Adipose tissue (tissue), 3 donors: ENCODE measurements around the gene SDHA. TPM values are rescaled to one million over a fixed set of nuclear protein-coding genes. Genes with fewer than 3 reads are reported as not detected.
"Not testable (repeated sequence)": the region's sequence is repeated elsewhere in the genome, so short reads cannot be mapped to it uniquely, and the experiment has no call there.

Source experiments
- H3K27ac ChIP-seq: one replicate; pipeline ENCODE4 v1.5.1; 2013; ENCODE audit warnings: low read depth, low read length
- WGBS, 3 donors: extraction: QIAGEN DNeasy Blood & Tissue Kit; methylation state at CpG; one replicate each; pipeline ENCODE4 v1.1.7; 2013; 5-methylcytosine and 5-hydroxymethylcytosine counted together
- polyA plus RNA-seq, 3 donors: library from polyadenylated mRNA; stranded (reverse); fragments of 200-250 nt; gene quantifications; one replicate each; pipeline ENCODE4 v1.2.3, GENCODE V29; 2013
- donor health status: healthy with polysubstance abuse.
- donor health status: Bipolar disorder and iron deficiency.
- donor health status: healthy.

The SDHA gene
- polyA plus RNA-seq, 3 donors, result 64.9 to 146 (median 108) TPM

DNA sequence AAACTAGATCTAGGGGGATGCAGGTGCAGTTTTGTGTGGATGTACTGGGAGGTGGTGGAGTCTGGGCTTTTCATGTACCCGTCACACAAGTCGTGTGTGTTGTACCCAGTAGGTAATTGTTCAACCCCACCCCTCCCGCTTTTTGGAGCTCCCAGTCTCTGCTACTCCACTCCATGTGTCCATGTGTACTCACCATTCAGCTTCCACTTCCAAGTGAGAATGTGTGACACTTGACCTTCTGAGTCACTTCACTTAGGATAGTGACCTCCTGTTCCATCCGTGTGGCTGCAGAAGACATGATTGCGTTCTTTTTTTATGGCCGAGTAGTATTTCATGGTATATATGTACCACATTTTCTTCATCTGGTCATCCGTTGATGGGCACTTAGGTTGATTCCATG, 22.4 kb downstream of the SDHA start:
- 96 to 97% (median 97%) methylated on average over 7 of the region's 7 CpGs for WGBS, 3 donors
- not testable (repeated sequence) for H3K27ac ChIP-seq

DNA sequence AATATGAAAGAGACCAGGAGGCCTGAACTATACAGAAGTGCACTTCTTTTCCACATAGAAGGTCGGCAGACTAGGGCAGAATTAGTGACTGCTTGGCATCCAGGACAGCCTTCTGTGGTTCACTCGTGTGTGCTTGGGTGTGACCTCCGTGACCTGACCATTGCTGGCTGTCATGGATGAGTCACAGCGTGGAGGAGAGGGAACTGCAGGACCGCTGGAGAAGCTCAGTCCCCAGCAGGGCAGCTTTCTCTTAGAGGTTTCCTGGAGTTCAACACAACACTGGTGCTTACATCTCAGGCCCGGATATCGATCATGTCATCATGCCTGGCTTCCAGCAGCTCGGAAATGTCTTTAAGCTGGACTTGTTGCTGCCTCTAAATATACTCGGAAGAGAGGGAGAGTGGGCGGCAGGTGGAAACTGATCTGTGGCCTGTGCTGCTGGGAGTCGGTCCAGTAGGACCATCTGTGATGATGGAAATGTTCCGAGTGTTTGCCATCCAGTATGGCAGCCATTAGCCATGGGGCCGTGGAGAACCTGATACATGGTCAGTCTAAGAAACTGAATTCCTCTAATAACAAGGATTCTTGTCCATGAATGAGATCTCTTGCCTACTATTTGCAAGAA, 23.0 kb downstream of the SDHA start:
- H3K27ac ChIP-seq, result not testable (repeated sequence)
- WGBS, 3 donors, result 89 to 95% (median 90%) methylated on average over 13 of the region's 13 CpGs

DNA sequence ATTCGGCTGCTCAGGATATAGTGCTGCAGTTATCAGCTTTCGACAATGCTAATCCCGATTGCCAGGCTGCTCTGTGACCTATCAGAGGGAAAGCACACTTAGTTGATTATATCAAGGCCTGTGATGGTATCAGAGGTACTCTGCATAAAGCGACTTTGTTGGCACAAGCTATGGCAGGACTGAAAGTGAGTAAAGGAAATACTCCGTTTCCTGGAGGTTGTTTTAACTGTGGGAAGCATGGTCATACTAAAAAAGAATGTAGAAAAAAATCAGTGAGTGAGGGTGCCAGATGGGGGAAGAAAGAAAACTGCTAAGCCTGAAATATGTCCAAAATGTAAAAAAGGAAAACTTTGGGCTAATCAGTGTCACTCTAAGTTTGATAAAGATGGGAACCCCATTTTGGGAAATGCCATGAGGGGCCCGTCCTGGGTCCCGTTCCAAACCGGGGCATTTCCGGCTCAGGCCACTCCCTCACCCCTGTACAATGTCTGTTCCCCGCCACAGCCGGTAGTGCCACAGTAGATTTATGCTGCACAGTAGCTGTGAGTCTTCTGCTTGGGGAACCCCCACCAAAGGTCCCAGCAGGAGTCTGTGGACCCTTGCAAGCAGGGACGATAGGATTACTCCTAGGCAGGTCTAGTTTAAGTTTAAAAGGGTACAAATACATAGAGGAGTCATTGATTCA, 25.7 kb downstream of the SDHA start:
- H3K27ac ChIP-seq, result not testable (repeated sequence)
- 44 to 81% (median 55%) methylated on average over 12 of the region's 12 CpGs for WGBS, 3 donors

DNA sequence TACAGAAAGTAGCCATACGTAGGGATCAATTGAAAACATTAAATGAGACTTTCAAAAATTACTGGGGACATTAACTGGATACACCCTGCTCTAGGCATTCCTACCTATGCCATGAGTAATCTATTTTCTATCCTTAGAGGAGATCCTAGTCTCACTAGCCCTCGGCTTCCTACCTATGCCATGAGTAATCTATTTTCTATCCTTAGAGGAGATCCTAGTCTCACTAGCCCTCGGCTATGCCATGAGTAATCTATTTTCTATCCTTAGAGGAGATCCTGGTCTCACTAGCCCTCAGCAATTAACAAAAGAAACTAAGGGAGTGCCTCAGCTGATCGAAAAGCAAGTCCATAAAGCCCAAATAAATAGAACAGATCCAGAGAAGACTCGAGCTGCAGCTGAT, 27.6 kb downstream of the SDHA start:
- not testable (repeated sequence) for H3K27ac ChIP-seq
- WGBS, 3 donors, result 88 to 97% (median 92%) methylated on average over 5 of the region's 5 CpGs

DNA sequence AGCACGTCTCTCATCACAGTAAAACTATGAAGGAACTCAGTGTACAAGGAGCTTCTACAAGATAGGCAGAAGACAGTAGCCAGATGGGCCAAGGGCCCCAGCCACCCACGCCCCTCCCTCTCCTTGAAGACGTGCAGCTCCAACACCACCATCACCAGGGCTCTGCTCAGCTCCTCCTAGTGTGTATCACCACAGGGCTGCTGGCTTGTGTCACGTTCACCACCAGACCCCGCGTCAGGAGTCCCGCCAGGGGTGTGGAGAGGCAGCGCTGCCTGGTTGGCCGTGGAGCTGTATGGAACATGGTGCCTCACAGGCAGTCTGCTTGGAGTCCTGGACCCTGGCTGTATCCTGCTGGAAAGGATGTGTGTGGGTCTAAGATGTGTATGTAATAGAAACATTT, 32.3 kb downstream of the SDHA start:
- H3K27ac ChIP-seq, result not testable (repeated sequence)
- 76 to 96% (median 89%) methylated on average over 3 to 9 of the region's 9 CpGs for WGBS, 3 donors

DNA sequence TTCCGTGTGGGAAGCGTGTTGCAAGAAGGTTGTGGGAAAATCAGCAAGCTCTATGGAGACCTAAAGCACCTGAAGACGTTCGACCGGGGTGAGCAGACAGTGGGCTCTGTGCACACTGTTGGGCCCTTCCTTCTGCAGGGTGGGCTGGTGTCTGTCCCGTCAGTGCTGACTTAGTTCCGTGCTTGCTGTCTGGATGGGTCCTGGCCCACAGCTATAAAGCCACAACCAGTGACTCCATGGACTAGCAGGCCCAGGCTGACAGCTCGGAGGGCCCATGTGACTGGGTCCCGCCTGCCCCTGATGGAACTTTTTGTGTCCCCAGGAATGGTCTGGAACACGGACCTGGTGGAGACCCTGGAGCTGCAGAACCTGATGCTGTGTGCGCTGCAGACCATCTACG, 32.9 kb downstream of the SDHA start:
- H3K27ac ChIP-seq, result not testable (repeated sequence)
- 92 to 94% (median 93%) methylated on average over 7 to 9 of the region's 12 CpGs for WGBS, 3 donors

DNA sequence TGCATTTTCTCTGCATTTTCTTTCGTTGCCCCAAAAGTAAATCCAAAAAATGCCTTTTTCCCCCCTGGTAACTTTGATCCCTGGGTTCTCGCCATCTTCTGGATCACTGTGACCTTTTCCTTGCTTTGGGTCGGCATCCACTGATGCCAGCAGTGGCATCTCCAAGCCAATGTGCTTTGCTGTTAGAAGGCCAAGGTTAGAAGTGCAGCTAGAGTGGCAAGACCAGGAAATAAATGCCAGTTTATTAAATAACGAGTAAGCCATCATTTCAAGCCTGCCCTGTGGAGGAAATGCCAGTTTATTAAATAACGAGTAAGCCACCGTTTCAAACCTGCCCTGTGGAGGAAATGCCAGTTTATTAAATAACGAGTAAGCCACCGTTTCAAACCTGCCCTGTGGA, 33.4 kb downstream of the SDHA start:
- H3K27ac ChIP-seq, result not testable (repeated sequence)
- WGBS, 3 donors, result 58 to 67% (median 65%) methylated on average over 8 of the region's 8 CpGs

DNA sequence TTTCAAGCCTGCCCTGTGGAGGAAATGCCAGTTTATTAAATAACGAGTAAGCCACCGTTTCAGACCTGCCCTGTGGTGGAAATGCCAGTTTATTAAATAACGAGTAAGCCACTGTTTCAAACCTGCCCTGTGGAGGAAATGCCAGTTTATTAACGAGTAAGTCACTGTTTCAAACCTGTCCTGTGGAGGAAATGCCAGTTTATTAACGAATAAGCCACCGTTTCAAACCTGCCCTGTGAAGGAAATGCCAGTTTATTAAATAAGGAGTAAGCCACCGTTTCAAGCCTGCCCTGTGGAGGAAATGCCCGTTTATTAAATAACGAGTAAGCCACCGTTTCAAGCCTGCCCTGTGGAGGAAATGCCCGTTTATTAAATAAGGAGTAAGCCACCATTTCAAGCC, 33.9 kb downstream of the SDHA start:
- H3K27ac ChIP-seq, result not testable (repeated sequence)
- 37 to 59% (median 43%) methylated on average over 11 of the region's 11 CpGs for WGBS, 3 donors

DNA sequence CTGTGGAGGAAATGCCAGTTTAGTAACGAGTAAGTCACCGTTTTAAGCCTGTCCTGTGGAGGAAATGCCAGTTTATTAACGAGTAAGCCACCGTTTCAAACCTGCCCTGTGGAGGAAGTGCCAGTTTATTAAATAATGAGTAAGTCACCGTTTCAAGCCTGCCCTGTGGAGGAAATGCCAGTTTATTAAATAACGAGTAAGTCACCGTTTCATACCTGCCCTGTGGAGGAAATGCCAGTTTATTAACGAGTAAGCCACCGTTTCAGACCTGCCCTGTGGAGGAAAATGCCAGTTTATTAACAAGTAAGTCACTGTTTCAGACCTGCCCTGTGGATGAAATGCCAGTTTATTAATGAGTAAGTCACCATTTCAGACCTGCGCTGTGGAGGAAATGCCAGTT, 34.4 kb downstream of the SDHA start:
- no peak overlapping the region for H3K27ac ChIP-seq
- 46 to 68% (median 50%) methylated on average over 10 of the region's 10 CpGs for WGBS, 3 donors

DNA sequence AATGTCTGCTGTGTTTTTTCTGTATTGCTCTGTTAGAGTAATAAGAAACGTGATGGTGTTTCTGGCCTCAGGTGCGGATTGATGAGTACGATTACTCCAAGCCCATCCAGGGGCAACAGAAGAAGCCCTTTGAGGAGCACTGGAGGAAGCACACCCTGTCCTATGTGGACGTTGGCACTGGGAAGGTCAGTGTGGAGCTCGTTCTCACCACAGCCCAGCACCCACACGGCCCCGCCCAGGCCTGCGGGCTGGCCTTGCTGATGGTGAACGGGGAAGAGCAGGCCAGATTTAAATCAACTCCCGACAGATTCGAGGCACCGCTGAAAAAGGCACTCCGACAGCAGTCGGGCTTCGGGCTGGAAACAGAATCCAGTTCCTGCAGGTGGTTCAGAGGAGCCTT, 36.2 kb downstream of the SDHA start:
- WGBS, 3 donors, result 88 to 98% (median 94%) methylated on average over 10 to 13 of the region's 15 CpGs
- H3K27ac ChIP-seq, result not testable (repeated sequence)

DNA sequence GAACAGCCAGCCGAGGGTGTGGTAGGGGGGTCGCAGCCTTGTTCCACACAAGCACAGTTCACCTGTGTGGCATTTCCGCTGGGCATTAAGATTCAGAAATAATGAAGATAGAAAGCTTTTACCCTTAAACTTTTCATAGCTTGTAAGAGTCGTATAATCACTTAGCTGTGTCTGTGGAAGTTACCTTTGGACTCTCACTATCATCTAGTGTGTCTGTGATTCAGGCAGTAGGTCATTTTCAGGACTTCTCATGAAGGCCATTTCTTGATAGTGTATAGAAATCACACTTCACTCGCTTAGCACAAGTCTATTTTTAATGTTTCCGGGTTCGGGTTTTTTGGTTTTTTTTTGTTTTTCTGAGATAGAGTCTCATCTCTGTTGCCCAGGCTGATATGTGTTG, 37.0 kb downstream of the SDHA start:
- H3K27ac ChIP-seq, result not testable (repeated sequence)
- 79 to 96% (median 83%) methylated on average over 7 of the region's 7 CpGs for WGBS, 3 donors

DNA sequence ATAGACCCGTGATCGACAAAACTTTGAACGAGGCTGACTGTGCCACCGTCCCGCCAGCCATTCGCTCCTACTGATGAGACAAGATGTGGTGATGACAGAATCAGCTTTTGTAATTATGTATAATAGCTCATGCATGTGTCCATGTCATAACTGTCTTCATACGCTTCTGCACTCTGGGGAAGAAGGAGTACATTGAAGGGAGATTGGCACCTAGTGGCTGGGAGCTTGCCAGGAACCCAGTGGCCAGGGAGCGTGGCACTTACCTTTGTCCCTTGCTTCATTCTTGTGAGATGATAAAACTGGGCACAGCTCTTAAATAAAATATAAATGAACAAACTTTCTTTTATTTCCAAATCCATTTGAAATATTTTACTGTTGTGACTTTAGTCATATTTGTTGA, 38.2 kb downstream of the SDHA start:
- WGBS, 3 donors, result 63 to 96% (median 84%) methylated on average over 8 of the region's 8 CpGs
- not testable (repeated sequence) for H3K27ac ChIP-seq

DNA sequence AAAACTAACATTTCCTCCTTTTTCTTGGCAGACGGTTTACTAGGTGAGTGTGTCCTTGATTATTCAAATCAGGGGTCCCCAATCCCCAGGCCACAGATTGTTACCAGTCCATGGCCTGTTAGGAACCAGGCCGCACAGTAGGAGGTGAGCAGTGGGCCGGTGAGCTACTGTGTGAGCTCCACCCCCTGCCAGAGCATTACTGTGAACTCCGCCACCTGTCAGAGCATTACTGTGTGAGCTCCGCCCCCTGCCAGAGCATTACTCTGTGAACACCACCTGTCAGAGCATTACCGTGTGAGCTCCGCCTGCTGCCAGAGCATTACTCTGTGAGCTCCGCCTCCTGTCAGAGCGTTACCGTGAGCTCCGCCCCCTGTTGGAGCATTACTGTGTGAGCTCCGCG, 39.0 kb downstream of the SDHA start:
- no peak overlapping the region for H3K27ac ChIP-seq
- 55 to 97% (median 85%) methylated on average over 10 to 13 of the region's 13 CpGs for WGBS, 3 donors

DNA sequence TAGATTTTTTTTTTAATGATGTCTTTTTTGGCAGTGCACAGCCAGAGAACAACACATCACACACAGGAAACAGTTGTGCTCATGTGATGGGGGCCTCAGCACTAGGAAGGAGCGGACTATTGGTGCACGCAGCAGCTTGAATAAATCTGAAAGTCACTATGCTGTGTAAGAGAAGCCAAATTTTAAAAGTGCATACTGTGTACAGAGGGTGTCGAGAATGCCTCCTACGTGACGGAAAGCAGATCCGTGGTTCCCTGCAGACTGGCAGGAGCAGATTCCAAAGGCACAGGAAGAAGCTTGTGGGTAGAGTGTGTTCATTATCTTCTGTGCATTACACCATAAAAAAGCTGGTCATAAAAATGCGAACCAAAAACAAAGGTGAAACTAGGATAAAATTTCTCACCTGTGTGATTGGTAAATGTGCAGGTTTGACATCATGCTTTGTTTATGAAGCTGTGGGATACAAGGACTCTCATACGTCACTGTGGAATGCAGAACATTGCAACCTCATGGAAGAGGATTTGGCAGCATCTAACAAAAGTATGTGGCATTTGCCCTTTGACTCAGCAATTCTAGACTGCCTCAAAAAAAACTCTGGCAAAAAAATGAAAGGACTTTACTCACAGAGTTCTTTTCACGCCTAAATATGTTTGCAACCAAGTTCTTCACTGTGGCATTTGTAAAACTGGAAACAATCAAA, 45.3 kb downstream of the SDHA start:
- 63 to 80% (median 64%) methylated on average over 9 of the region's 9 CpGs for WGBS, 3 donors
- H3K27ac ChIP-seq, result not testable (repeated sequence)

DNA sequence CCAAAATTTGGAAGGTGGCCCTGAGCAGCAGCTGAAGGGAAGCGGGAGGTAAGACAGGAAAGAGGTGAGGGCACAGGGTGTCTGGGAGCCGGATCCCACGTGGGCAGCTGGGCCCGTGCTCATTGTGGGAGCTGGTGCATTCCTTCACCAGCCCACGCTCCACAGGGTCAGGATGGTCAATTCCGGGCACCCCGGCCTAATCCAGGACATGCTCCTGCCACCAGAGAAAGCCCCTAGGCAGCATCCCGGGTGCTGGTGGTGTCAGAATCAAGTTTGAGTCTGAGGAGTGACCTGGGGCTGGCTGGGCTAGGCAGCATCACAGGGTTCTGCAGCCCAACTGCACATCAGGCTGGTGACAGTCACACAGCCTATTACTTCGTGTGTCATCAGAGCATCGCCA, 46.2 kb downstream of the SDHA start:
- no peak overlapping the region for H3K27ac ChIP-seq
- 68 to 84% (median 84%) methylated on average over 8 to 10 of the region's 10 CpGs for WGBS, 3 donors

DNA sequence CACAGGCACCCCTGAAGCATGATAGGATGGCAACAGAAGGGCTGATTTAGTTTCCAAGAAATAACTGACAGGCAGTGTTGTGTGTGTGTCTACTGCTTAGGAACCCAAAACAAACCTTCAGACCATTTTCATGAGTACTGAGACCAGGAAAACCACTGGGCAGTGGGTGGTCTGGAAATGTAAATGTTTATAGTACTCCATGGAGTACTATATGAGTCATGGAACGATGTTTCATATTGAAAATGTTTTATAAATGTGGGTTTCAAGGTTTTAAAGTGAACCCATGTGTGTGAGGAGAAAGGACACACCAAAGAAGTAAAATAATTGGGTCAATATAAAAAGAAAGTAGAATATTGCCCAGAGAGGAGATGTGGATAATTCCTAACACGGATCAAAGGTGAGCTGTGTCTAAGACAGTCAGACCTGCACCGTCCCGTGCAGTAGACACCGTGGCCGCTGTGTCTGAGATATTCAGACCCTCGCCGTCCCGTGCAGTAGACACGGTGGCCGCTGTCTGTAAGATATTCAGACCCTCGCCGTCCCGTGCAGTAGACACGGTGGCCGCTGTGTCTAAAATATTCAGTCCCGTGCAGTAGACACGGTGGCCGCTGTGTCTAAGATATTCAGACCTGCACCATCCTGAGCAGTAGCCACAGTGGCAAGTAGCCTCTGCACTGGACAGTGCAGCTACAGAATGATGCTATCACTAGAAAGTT, 48.3 kb downstream of the SDHA start:
- 78 to 95% (median 83%) methylated on average over 19 of the region's 19 CpGs for WGBS, 3 donors
- H3K27ac ChIP-seq, result not testable (repeated sequence)

DNA sequence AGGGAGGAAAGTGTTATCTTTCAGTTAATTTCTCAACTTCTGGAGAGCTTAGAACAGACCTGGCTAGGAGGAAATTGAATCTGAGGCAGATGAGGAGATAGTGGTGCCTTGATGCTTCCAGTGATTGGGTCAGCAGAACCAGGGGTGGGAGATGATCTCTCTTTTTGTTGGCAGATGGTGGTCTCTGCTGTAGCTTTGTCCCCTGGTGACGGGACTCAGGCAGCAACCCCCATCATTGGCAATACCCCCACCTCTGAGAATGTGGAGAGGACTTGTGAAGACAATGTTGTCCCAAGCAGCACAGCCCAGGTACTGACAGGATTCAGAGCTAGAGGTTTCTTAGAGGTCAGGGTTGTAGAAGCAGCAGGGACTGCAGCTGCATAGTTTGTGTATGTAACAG, 49.6 kb downstream of the SDHA start:
- 72 to 92% (median 92%) methylated on average over 1 of the region's 1 CpG for WGBS, 3 donors
- no peak overlapping the region for H3K27ac ChIP-seq

DNA sequence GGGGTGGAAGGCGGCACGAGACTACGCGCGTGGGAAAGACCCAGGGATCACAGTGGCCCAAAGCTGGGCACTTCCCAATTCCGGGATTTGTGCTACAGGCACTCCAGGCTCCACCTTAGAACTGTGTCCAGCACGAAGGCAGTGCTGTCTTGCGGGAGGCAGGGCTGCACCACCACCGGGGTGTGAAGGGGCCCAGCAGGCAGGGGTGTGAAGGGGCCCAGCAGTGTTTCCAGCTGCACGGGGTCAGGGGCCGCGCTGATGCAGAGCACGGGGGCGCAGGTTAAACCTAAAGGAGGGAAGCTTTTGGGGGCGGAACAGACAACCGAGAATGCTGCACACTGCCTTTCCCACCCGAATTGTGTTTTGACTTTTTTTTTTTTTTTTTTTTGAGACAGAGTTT, 52.2 kb downstream of the SDHA start:
- H3K27ac ChIP-seq, result no peak overlapping the region
- WGBS, 3 donors, result 70 to 84% (median 83%) methylated on average over 16 to 17 of the region's 17 CpGs

DNA sequence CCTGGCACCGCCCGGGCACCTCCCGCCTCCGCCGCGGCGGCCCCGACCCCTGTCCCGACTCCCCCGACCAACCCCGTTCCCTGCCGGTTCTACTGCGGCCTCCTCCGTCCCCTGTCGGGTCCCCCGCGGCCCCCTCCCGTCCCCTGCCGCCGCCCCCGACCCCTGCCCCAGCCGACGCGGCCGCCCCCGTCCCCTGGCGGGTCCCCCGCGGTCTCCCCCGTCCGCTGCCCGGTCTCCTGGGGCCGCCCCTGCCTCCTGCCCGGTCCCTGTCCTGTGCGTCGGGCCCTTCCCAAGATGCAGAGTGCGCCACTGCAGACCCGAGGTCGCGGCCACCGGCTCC, 53.7 kb downstream of the SDHA start:
- H3K27ac ChIP-seq, result peak overlapping the region; percentile 92
- 0 to 3% (median 1%) methylated on average over 16 to 41 of the region's 41 CpGs for WGBS, 3 donors
